GM19099 (cell line): ENCODE results near the gene DAP.

Experiments used
- POLR2A ChIP-seq: IDR thresholded peaks from 3 replicates; pipeline ENCODE4 v1.6.1; 2011; ENCODE audit warnings: low read depth; ENCODE audit not compliant: insufficient read length; ENCODE audit errors: extremely low read depth

The DAP gene

GRCh38 chr5:10668697-10669096 is 92.3 kb downstream of the DAP start:
- TF ChIP-seq POLR2A = no peak

- no peak for TF ChIP-seq POLR2A
Measured at GRCh38 chr5:10667431-10668057, 93.5 kb downstream of the DAP start.

DNA sequence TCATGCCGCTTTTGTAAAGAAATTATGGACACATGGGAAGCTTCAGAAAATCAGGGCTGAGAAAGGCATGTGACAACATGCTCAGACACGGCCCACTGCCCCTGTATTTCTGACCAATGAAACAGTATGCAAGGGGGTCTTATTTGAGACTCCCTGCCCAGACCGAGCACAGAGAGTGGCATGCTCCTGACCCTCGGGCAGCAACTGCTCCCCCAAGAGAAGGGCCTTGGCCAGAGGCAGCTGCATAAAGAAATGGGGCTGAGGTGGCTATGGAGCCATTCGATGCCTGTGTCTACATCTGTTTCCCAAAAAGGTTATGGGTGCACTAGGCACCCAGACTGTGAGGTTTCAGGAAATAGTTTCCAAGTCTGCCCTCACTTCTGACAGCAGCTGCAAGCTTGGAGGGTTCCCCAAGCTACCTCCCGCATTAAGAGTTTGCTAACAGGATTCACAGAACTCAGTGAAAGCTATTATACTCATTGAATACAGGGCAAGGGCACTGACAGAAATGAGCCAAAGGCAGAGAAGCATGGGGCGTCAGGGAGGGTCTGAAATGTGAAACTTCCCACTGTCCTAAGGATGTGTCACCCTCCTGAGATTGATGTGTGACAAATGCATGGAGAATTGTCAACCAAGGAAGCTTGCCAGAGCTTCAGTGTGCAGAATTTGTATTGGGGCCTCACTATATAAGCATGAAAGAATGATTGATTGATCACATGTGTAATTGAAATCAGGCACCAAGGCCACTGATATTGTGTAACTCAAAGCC is 94.3 kb downstream of the DAP start:
- TF ChIP-seq POLR2A = no peak

GRCh38 chr5:10665799-10666198 is 95.2 kb downstream of the DAP start:
- no peak for TF ChIP-seq POLR2A

DNA sequence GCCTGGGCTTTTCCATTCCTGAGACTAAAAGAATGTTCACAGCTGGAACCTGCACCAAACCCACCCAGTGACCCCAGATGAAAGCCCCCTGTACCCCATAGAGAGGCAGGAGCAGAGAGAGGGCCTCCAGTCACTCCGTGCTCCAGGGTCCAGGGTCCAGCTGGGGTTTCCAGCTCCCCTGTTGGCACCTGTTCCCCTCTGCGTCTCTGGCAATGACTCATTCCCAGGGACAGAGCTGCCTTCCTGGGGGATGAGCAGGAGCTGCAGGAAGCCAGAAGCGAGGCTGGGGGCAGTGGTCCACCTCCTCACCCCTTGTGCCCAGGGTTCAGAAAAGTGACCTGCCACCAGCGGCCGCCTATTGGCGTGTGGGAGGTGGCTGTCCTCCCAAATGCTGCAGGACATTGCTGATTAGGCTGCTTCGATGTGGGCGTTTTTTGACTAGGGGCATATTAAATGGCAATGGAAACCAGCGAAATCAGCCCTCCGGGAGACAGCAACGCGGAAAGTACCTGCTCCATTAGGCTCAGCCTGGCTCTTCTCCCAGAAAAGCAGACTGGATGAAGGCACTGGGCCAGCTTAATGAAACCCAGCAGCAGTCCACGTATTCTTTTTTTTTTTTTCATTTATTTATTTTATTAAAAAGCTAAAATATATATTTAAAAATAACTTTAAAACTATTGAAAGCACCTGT is 97.4 kb downstream of the DAP start:
- TF ChIP-seq POLR2A = no peak

DNA sequence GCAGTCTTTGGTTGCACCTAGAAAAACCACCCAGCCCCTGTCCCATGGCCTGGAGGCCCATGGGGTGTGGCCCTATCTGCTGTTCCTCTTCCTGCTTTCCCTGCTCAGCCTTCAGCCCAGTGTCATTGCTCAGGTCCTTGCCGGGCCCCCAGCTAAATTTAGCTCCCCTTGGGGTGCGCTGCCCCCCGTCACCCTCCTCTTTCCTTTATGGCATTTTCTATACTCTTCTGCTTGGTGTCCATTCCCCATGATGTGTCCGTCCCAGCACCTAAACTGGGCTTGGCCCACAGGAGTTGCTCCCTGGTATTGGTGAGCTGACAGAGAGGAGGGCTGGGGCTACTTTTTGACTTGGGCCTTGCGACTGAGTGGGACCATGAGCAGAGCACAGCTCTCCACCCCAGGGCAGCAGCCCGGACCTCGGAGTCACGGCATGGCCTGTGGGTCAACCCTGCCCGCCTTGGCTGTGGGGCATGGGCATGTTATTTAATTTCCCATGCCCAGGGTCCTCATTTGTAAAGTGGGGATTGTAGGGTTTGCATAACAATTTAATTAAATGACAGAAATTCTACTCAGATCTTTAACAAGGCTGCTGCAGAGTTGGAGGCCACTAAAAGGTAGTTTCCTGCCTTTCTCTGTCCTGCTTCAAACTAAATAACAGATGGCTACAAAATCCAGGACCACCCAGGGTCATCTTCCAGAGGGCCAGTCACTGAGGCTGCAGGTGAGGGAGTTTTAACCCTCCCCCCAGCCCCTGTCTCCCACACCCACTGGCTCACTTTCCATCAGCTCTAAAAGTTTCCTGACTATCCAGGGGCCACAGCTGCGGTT is 98.2 kb downstream of the DAP start:
- no peak for TF ChIP-seq POLR2A

DNA sequence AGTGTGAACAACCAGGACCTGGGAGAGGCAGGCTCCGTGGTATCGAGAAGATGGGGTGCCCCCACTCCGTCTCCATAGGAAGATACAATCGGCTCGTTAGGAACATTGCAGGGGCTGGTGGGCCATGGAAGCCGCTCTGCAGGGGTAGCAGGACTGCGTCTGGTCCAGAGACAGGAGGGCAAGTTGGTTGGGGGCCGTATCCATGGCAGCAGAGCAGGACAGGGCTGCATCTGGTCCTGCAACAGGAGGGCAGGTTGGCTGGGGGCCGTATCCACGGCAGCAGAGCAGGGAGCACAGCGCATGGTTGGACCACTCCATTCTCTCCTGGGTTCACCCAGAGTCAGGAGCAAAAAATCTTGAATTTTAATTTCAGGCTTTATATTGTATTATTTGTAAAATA is 99.0 kb downstream of the DAP start:
- no peak for TF ChIP-seq POLR2A

GRCh38 chr5:10661401-10661800 is 99.6 kb downstream of the DAP start:
- TF ChIP-seq POLR2A = no peak

DNA sequence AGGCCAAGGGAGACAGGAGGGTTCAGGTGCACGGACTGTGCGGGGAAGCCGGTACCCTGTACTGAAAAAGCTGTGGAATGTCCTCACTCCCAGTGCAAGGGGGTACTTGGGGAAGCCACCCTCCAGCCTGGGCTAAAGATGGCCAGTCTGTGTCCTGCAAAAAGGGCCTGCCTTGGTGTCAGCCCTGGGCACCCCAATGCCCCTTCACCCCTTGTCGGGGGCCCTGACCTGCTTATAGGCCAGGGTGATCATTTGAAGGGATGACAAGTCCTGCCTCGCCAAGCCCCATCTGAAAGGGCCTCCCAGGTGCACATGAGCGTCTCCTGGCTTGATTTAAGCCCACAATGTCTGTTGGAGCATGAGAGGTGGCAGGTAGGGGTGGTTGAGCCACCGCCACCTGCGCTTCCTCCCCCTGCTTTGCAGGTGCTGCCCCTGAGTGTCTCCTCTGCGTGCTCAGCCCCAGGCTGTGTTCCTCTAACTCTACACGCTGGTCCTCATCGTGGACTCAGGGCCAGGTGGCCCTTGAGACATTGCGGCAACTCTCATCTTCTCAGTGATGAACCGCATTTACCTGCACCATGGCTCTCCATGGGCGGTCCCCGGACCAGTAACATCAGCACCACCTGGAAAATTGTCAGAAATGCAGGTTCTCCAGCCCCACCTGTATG is 100.2 kb downstream of the DAP start:
- TF ChIP-seq POLR2A = no peak

- no peak for TF ChIP-seq POLR2A
Measured at GRCh38 chr5:10660135-10660534, 100.9 kb downstream of the DAP start.

DNA sequence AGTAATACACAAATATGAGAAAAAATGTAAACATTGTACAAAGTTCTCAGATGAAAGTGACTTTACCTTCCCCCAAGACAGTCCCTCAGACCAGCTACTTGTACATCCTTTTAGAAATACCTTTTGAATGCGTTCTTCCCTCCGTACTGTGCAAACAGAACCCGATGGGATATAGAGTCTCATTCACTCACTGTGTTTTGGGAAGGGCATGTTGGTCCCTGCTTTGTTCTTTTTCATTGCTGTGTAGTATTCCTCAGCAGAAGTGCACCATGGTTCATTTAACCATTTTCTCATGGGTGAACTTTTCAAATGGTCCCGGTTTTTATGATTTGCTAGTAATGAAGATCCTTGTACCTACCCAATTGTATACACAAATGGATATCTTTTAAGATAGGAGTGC is 102.8 kb downstream of the DAP start:
- TF ChIP-seq POLR2A = no peak

GRCh38 chr5:10655972-10656830 is 104.8 kb downstream of the DAP start:
- no peak for TF ChIP-seq POLR2A

DNA sequence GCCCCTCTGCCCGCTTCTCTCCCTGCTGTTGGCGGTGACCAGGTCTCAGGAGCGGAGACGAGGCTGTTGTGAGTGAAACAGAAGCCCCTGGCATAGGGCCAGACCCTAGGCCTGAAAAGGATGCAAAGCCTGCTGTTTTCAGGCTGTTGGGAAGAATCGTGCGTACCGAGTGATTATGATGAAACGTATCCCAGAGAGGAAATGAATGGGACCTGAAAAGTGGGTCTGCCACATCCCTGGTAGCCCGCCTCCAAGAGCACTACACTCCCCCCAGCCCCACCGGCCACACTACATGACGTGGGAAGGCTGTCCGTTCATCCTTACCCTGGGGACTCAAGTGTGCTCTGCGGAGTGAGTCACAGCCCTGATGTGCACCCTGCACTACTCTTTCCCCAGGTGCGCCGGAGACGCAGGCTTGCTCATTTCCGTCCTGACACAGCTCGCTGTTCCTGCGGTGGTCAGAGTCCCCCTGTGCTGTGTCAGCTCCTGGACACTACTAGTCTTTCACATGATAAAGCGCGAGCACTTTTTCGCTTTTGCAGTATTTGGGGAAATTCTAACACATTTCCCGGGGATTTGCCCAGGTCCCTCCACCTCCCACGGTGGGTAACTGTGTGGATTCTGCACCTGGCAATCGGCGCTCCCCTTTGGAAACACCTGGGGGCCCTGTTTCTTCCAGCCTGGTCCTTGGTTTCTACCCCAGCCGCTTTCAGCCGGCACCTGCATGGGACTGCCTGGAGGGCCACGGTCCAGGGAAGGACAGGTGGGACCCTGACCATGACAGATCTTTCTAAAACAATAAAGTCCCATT is 105.7 kb downstream of the DAP start:
- TF ChIP-seq POLR2A = no peak

DNA sequence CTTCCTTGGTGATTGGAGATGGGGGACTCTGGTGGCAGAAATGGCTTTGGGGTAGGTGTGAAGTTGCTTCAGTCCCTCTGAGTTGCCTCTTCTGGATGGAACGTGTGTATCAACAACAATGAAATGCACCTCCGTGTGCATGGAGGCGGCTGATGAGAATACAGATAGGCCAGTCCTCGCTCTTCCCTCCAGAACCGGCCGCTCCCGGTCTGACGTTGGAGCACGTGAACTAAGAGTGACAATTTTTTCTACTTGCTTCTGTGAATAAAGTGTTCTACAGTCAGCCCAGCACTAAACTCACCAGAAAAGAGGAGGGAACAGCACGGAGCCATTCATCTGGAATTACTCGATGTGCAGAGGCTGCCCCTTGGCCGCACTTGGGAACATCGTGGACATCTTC is 106.5 kb downstream of the DAP start:
- no peak for TF ChIP-seq POLR2A
